ENCODE measurements around the gene SP8. TPM values are rescaled to one million over a fixed set of nuclear protein-coding genes. Genes with fewer than 3 reads are reported as not detected.

The SP8 gene
- total RNA-seq, 4 donors from 2014 or later, result not detected

DNA sequence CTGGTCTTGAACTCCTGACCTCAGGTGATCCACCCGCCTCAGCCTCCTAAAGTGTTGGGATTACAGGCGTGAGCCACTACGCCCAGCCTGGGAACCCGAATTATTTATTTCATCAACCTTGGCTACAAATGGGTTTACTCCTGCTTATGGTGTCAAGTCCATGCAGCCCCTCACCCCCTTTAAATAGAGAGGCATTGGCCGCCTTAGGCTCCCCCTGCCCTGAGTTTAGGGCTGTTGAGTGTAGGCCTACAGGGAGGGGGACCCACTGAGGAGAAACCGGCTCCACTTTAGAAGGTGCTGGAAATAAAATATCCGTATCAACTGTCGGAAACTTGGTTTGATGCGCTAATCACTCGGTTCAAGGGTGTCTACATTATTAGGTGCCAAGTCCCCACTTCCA lies 8.7 kb upstream of the SP8 start:
- Histone ChIP-seq H3K27me3 (peaks cover 98% of the 10 kb centered on the region), H3K36me3 (no peaks in the 10 kb centered on the region), H3K27ac (no peak overlapping the region), H3K4me1 (peaks cover 7 to 27% (median 20%) of the 10 kb centered on the region in 4 donors), H3K4me3 (no peak overlapping the region), H3K9me3 (no peaks in the 10 kb centered on the region)
- DNase-seq, result no peak
- 36 to 40% methylated on average over 1 to 10 of the region's 10 CpGs for WGBS, 2 donors (ENCODE audit: low coverage in 1 of 2)
- TF ChIP-seq, protein P1, sequence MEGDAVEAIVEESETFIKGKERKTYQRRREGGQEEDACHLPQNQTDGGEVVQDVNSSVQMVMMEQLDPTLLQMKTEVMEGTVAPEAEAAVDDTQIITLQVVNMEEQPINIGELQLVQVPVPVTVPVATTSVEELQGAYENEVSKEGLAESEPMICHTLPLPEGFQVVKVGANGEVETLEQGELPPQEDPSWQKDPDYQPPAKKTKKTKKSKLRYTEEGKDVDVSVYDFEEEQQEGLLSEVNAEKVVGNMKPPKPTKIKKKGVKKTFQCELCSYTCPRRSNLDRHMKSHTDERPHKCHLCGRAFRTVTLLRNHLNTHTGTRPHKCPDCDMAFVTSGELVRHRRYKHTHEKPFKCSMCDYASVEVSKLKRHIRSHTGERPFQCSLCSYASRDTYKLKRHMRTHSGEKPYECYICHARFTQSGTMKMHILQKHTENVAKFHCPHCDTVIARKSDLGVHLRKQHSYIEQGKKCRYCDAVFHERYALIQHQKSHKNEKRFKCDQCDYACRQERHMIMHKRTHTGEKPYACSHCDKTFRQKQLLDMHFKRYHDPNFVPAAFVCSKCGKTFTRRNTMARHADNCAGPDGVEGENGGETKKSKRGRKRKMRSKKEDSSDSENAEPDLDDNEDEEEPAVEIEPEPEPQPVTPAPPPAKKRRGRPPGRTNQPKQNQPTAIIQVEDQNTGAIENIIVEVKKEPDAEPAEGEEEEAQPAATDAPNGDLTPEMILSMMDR (IDR thresholded peaks at IDR 0.05), result no peak
- no peak for TF ChIP-seq POLR2AphosphoS5 (IDR thresholded peaks at IDR 0.05)
- no peak for TF ChIP-seq EP300 (IDR thresholded peaks at IDR 0.05; ENCODE audit: low read depth)
- no peak for TF ChIP-seq POLR2A (IDR thresholded peaks at IDR 0.05)
- intact Hi-C loops (cut with DNase I; ENCODE audit: low total_unique reads) (loop anchor here (10.0 kb wide), 1 partner anchor 629 kb away; the partner anchor contains the start of gene SP4), in situ Hi-C loops (cut with MboI; ENCODE audit: low pct_ligation_motif_present in 1 of 4, low pct_unique_long_range_greater_than_20kb in 1 of 4, low sequenced_read_pairs in 3 of 4) (loop anchor here (25.0 kb wide), 3 partner anchors 442 to 717 kb away; no protein-coding TSS in a partner anchor)

GRCh38 chr7:20794676-20795075 lies 8.0 kb upstream of the SP8 start:
- Histone ChIP-seq H3K4me3 (no peak overlapping the region), H3K9me3 (no peaks in the 10 kb centered on the region), H3K27ac (no peak overlapping the region), H3K4me1 (peaks cover 7 to 27% (median 20%) of the 10 kb centered on the region in 4 donors), H3K27me3 (peaks cover 98% of the 10 kb centered on the region), H3K36me3 (no peaks in the 10 kb centered on the region)
- in situ Hi-C loops (cut with MboI; ENCODE audit: low pct_ligation_motif_present in 1 of 4, low pct_unique_long_range_greater_than_20kb in 1 of 4, low sequenced_read_pairs in 3 of 4) (loop anchor here (25.0 kb wide), 3 partner anchors 443 to 718 kb away; no protein-coding TSS in a partner anchor), intact Hi-C loops (cut with DNase I; ENCODE audit: low total_unique reads) (loop anchor here (10.0 kb wide), 1 partner anchor 630 kb away; the partner anchor contains the start of gene SP4)
- DNase-seq, result no peak
- WGBS, 2 donors (ENCODE audit: low coverage in 1 of 2), result 22 to 30% methylated on average over 3 to 13 of the region's 13 CpGs
- TF ChIP-seq, protein P1 (IDR thresholded peaks at IDR 0.05), result no peak
- no peak for TF ChIP-seq POLR2A (IDR thresholded peaks at IDR 0.05)
- TF ChIP-seq POLR2AphosphoS5 (IDR thresholded peaks at IDR 0.05), result no peak
- no peak for TF ChIP-seq EP300 (IDR thresholded peaks at IDR 0.05; ENCODE audit: low read depth)

GRCh38 chr7:20793694-20794394 lies 7.2 kb upstream of the SP8 start:
- WGBS, 2 donors (ENCODE audit: low coverage in 1 of 2), result 19 to 21% methylated on average over 13 to 15 of the region's 15 CpGs
- H3K27ac ChIP-seq, result no peak overlapping the region
- H3K4me1 ChIP-seq, result peaks cover 7 to 24% (median 19%) of the 10 kb centered on the region in 4 donors
- no peaks in the 10 kb centered on the region for H3K36me3 ChIP-seq
- TF ChIP-seq POLR2AphosphoS5 (IDR thresholded peaks at IDR 0.05) (no peak), POLR2A (IDR thresholded peaks at IDR 0.05) (no peak), EP300 (IDR thresholded peaks at IDR 0.05; ENCODE audit: low read depth) (no peak)
- TF ChIP-seq, protein P1 (IDR thresholded peaks at IDR 0.05), result no peak
- peaks cover 98% of the 10 kb centered on the region for H3K27me3 ChIP-seq
- DNase-seq, result no peak
- intact Hi-C loops (cut with DNase I; ENCODE audit: low total_unique reads), result loop anchor here (10.0 kb wide), 1 partner anchor 631 kb away; the partner anchor contains the start of gene SP4
- no peaks in the 10 kb centered on the region for H3K9me3 ChIP-seq
- no peak overlapping the region for H3K4me3 ChIP-seq
- in situ Hi-C loops (cut with MboI; ENCODE audit: low pct_ligation_motif_present in 1 of 4, low pct_unique_long_range_greater_than_20kb in 1 of 4, low sequenced_read_pairs in 3 of 4), result loop anchor here (25.0 kb wide), 3 partner anchors 443 to 718 kb away; no protein-coding TSS in a partner anchor

- in situ Hi-C loops (cut with MboI; ENCODE audit: low pct_ligation_motif_present in 1 of 4, low pct_unique_long_range_greater_than_20kb in 1 of 4, low sequenced_read_pairs in 3 of 4), result loop anchor here (25.0 kb wide), 3 partner anchors 444 to 719 kb away; no protein-coding TSS in a partner anchor
- intact Hi-C loops (cut with DNase I; ENCODE audit: low total_unique reads), result loop anchor here (10.0 kb wide), 1 partner anchor 632 kb away; the partner anchor contains the start of gene SP4
- no peak overlapping the region for H3K27ac ChIP-seq
Measured at GRCh38 chr7:20793248-20793647, 6.6 kb upstream of the SP8 start.

More at GRCh38 chr7:20793248-20793647, 6.6 kb upstream of the SP8 start:
- no peak for TF ChIP-seq POLR2A (IDR thresholded peaks at IDR 0.05)
- no peak for TF ChIP-seq POLR2AphosphoS5 (IDR thresholded peaks at IDR 0.05)
- TF ChIP-seq EP300 (IDR thresholded peaks at IDR 0.05; ENCODE audit: low read depth), result no peak
- TF ChIP-seq, protein P1 (IDR thresholded peaks at IDR 0.05), result no peak
- H3K9me3 ChIP-seq, result no peaks in the 10 kb centered on the region
- no peaks in the 10 kb centered on the region for H3K36me3 ChIP-seq
- H3K4me3 ChIP-seq, result no peak overlapping the region
- WGBS, 2 donors (ENCODE audit: low coverage in 1 of 2), result 10 to 24% methylated on average over 2 to 15 of the region's 15 CpGs
- H3K27me3 ChIP-seq, result peaks cover 98% of the 10 kb centered on the region
- peaks cover 7 to 18% (median 14%) of the 10 kb centered on the region in 4 donors for H3K4me1 ChIP-seq
- DNase-seq, result no peak

Measured in transverse colon (tissue), 4 donors.